GM21515 (cell line): ENCODE measurements around the gene TSPY2.
"Not testable (repeated sequence)": the region's sequence is repeated elsewhere in the genome, so short reads cannot be mapped to it uniquely, and the experiment has no call there.

ENCODE experiments used
- ATAC-seq: cut with Tn5 transposase; IDR thresholded peaks from one replicate; pipeline ENCODE4 v1.9.1; 2021; ENCODE audit not compliant: unreplicated experiment

The TSPY2 gene

GRCh38 chrY:6245923-6246322 is at the start of gene TSPY2:
TSPY2 (plus strand) TSS chrY:6246223; CDS start chrY:6246269, 46 bp downstream.
- ATAC-seq: not testable (repeated sequence)

GRCh38 chrY:6209565-6209964 is 36.5 kb upstream of the TSPY2 start:
- ATAC-seq: not testable (repeated sequence)

- ATAC-seq: not testable (repeated sequence)
Measured at GRCh38 chrY:6217045-6217444, 29.0 kb upstream of the TSPY2 start.

GRCh38 chrY:6269839-6270238 is 23.8 kb downstream of the TSPY2 start:
- ATAC-seq: not testable (repeated sequence)
